Stomach smooth muscle (tissue), 2 donors: ENCODE data around the gene RNF128.
A peak's percentile ranks its signal among the peaks of the same experiment; 100 is the strongest.
"Not testable (repeated sequence)": the region's sequence is repeated elsewhere in the genome, so short reads cannot be mapped to it uniquely, and the experiment has no call there.

Source experiments
- H3K27ac ChIP-seq: one replicate; pipeline ENCODE4 v1.7.0; 2013; ENCODE audit warnings: mild to moderate bottlenecking, low read length, inconsistent platforms
- H3K27me3 ChIP-seq, 2 donors: one replicate each; pipeline ENCODE4 v1.7.0; 2013; ENCODE audit warnings: low read length in 2 of 2; ENCODE audit not compliant: insufficient read depth in 2 of 2, control insufficient read depth in 1 of 2
- H3K36me3 ChIP-seq, 2 donors: one replicate each; pipeline ENCODE4 v1.7.0; 2013; ENCODE audit warnings: low read length in 2 of 2; ENCODE audit not compliant: control insufficient read depth in 2 of 2, insufficient read depth in 2 of 2
- H3K4me1 ChIP-seq: one replicate; pipeline ENCODE4 v1.7.0; 2013; ENCODE audit warnings: low read length; ENCODE audit not compliant: control insufficient read depth, insufficient read depth
- H3K4me3 ChIP-seq, 2 donors: one replicate each; pipeline ENCODE4 v1.7.0; 2013; ENCODE audit warnings: low read length in 2 of 2
- H3K9ac ChIP-seq, 2 donors: one replicate each; pipeline ENCODE4 v1.7.0; 2013; ENCODE audit warnings: low read length in 2 of 2, mild to moderate bottlenecking in 1 of 2
- H3K9me3 ChIP-seq, 2 donors: one replicate each; pipeline ENCODE4 v1.7.0; 2013; ENCODE audit warnings: low read length in 2 of 2; ENCODE audit not compliant: control insufficient read depth in 2 of 2
- donor health status: healthy.
- donor health status: Pancreatic carcinoma.

The RNF128 gene

GRCh38 chrX:106742805-106743204 lies 16.3 kb downstream of the RNF128 start:
- H3K27ac ChIP-seq, result no peak overlapping the region
- no peak overlapping the region for H3K9ac ChIP-seq
- H3K4me1 ChIP-seq, result no peaks in the 10 kb centered on the region
- H3K4me3 ChIP-seq, result no peak overlapping the region
- no peaks in the 10 kb centered on the region for H3K36me3 ChIP-seq
- peaks cover 0 to 1% of the 10 kb centered on the region in 2 donors for H3K9me3 ChIP-seq
- H3K27me3 ChIP-seq, result peaks cover 0 to 3% of the 10 kb centered on the region in 2 donors

DNA sequence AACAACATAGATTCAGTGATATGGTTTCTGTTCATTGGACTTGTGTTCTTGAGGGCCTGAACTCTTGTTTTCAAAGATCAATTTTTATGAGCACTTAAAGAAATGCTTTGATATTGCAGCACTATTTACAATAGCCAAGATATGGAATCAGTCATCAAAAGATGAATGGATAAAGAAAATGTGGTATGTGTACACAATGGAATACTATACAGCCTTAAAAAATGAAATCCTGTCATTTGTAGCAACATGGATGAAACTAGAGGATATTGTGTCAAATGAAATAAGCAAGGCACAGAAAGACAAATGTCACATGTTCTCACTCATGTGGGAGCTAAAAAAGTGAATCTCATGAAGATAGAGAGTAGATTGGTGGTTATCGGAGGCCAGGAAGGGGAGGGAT lies 21.9 kb downstream of the RNF128 start:
- Histone ChIP-seq H3K4me1 (no peaks in the 10 kb centered on the region), H3K9me3 (peaks cover 0 to 8% of the 10 kb centered on the region in 2 donors), H3K36me3 (no peaks in the 10 kb centered on the region), H3K4me3 (no peak overlapping the region), H3K9ac (no peak overlapping the region), H3K27me3 (peaks cover 0 to 7% of the 10 kb centered on the region in 2 donors), H3K27ac (no peak overlapping the region)

- Histone ChIP-seq H3K9ac (no peak overlapping the region), H3K9me3 (peaks cover 0 to 8% of the 10 kb centered on the region in 2 donors), H3K27ac (no peak overlapping the region), H3K4me3 (no peak overlapping the region), H3K36me3 (no peaks in the 10 kb centered on the region), H3K27me3 (peaks cover 0 to 7% of the 10 kb centered on the region in 2 donors), H3K4me1 (no peaks in the 10 kb centered on the region)
Observed at GRCh38 chrX:106751407-106751806, 24.9 kb downstream of the RNF128 start.

DNA sequence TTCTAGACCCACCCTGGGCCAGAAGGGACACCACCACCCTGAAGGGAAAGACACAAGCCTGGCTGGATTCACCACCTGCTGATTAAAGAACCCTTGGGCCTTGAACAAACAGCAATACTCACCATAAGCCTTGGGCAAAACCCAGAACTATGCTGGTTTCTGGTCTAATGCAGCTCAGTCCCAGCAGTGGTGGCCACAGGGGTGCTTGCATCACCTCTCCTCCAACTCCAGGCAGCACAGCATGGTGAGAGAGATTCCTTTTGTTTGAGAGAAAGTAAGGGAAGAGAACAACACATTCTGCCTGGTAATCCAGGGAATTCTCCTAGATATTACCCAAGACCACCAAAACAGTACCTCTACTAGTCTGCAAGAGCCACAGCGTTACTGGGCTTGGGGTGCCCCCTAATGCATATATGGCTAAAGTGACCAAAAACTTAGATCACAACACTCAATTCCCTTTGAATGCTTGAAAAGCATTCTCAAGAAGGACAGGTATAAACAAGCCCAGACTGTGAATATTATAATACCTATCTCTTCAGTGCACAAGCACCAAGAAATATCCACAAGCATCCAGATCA lies 25.7 kb downstream of the RNF128 start:
- Histone ChIP-seq H3K9ac (no peak overlapping the region), H3K27me3 (peaks cover 0 to 7% of the 10 kb centered on the region in 2 donors)

GRCh38 chrX:106769288-106769687 lies 42.8 kb downstream of the RNF128 start:
- H3K9ac ChIP-seq, H3K36me3 ChIP-seq, H3K4me1 ChIP-seq, H3K27ac ChIP-seq, H3K9me3 ChIP-seq, H3K4me3 ChIP-seq, H3K27me3 ChIP-seq: not testable (repeated sequence)

More for the DNA sequence above, 25.7 kb downstream of the RNF128 start:
- Histone ChIP-seq H3K9me3 (peaks cover 0 to 8% of the 10 kb centered on the region in 2 donors), H3K27ac (no peak overlapping the region), H3K36me3 (no peaks in the 10 kb centered on the region), H3K4me1 (no peaks in the 10 kb centered on the region), H3K4me3 (no peak overlapping the region)

DNA sequence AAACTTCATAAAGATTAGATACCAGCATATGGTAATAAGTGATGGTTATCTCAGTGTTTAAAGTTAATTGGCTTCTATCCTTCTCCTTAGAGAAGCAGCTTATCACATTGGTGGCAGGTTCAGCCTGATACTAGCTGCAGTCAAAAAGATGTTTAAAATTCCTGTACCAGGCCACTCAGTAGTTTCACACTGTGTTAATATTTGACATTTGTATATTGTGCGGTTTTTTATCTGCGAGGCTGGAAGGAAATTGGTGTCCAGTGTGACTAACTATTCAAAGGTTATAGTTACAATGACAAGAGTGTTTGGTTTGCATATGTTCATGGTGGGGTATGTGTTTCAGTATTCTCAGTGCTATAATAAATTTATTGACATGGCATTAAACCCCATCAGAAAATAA lies 48.5 kb downstream of the RNF128 start:
- Histone ChIP-seq H3K9ac (no peak overlapping the region), H3K4me1 (no peaks in the 10 kb centered on the region), H3K36me3 (no peaks in the 10 kb centered on the region), H3K4me3 (no peak overlapping the region), H3K9me3 (no peaks in the 10 kb centered on the region), H3K27ac (no peak overlapping the region), H3K27me3 (peaks cover 0 to 2% of the 10 kb centered on the region in 2 donors)

- Histone ChIP-seq H3K4me3 (no peak overlapping the region), H3K27me3 (peaks cover 0 to 3% of the 10 kb centered on the region in 2 donors), H3K27ac (no peak overlapping the region)
Observed at GRCh38 chrX:106780264-106780663, 53.8 kb downstream of the RNF128 start.

DNA sequence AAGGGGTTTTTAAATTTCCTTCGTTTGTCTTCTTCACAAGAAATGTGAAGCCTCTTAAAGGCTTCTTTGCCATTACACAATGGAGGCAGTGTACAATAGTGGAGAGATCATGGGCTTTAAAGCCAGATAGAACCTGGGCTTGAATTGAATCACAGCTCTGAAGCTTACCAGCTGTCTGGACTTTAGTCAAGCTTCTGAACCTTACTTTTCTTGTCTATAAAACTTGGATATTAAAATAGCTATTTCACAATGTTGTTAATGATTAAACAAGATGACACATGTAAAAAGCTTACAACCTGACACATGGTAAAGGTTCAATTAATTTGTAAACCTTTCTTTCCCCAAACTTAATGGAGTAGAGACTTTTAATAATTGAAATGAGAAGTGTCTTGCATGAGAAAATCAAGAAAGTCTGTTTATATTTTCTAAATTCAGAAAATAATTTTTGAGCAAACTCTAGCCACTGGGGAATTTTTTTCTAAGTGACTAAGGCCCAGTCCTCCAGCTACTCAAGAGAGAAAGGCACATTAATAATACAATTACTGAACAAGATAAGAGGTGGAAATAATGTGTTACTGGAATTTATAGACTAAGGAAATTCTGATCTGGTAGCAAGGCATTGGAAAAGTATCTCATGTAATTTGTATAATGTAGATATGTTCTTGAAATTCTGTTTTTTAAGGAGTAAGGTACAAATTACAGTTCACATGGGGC lies 54.3 kb downstream of the RNF128 start:
- Histone ChIP-seq H3K4me1 (no peaks in the 10 kb centered on the region), H3K9me3 (no peaks in the 10 kb centered on the region), H3K36me3 (no peaks in the 10 kb centered on the region), H3K9ac (no peak overlapping the region), H3K27me3 (peaks cover 0 to 5% of the 10 kb centered on the region in 2 donors), H3K4me3 (no peak overlapping the region), H3K27ac (no peak overlapping the region)

More at GRCh38 chrX:106780264-106780663, 53.8 kb downstream of the RNF128 start:
- Histone ChIP-seq H3K36me3 (no peaks in the 10 kb centered on the region), H3K9me3 (no peaks in the 10 kb centered on the region), H3K9ac (no peak overlapping the region), H3K4me1 (no peaks in the 10 kb centered on the region)

- Histone ChIP-seq H3K27me3 (peaks cover 0 to 5% of the 10 kb centered on the region in 2 donors), H3K36me3 (no peaks in the 10 kb centered on the region)
Observed at GRCh38 chrX:106783716-106784115, 57.2 kb downstream of the RNF128 start.

DNA sequence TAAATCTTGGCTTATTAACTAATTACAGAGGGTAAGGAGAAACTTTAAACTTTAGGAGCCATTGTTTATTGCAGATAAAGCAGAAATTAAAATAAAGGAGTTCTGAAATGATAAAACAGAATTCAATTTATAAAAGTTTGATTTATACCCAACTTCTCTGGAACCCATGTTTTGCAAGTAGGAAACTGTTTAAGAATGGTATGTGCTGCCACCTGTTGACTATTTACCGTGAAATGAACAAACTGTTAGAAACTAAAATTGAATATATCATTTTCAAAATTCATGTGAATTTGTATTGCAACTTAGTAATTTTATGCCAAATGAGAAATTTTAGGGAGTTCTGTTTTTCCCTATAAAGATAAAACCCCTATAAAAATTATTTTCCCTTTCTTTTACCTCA lies 65.0 kb downstream of the RNF128 start:
- Histone ChIP-seq H3K9me3 (no peaks in the 10 kb centered on the region), H3K27me3 (no peaks in the 10 kb centered on the region), H3K27ac (no peak overlapping the region), H3K36me3 (no peaks in the 10 kb centered on the region), H3K4me1 (no peaks in the 10 kb centered on the region), H3K4me3 (no peak overlapping the region), H3K9ac (no peak overlapping the region)

More at GRCh38 chrX:106783716-106784115, 57.2 kb downstream of the RNF128 start:
- H3K27ac ChIP-seq, result no peak overlapping the region
- no peak overlapping the region for H3K4me3 ChIP-seq
- H3K9ac ChIP-seq, result no peak overlapping the region
- H3K4me1 ChIP-seq, result no peaks in the 10 kb centered on the region
- no peaks in the 10 kb centered on the region for H3K9me3 ChIP-seq

DNA sequence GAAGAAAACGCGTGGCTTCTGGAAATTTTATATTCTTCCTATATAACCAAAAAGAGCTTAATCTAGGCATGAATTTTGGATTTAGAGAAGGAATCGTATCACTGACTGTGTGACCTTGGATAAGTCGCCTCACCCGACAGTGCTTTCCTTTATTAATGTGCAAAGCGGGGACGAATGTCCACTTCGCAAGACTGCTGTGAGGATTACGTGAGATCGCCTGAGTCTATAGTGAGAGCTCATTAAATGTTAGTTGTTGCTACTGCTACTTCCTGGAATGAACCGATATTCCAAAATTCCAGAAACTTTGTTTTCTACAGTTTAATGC lies 75.5 kb downstream of the RNF128 start:
- Histone ChIP-seq H3K36me3 (no peaks in the 10 kb centered on the region), H3K27me3 (peaks cover 0 to 18% of the 10 kb centered on the region in 2 donors), H3K9me3 (no peaks in the 10 kb centered on the region), H3K4me1 (peaks cover 2% of the 10 kb centered on the region), H3K4me3 (peak overlapping the region; percentile 48 to 79), H3K9ac (peak overlapping the region in 1 of 2 donors; percentile 47), H3K27ac (no peak overlapping the region)
